Stomach (tissue), 4 donors: Measurements from ENCODE around the gene GNS.

Experiments
- CTCF ChIP-seq, 7 experiments: fragments of 450-650 bp in 4 of 7; fragments of 200-600 bp in 3 of 7; sonication (generic) in 3 of 7; IDR thresholded peaks; one replicate each; pipeline ENCODE4 v1.5.1; 2016 to 2019; ENCODE audit warnings: antibody characterized with exemption in 7 of 7, control low read depth in 2 of 7, mild to moderate bottlenecking in 1 of 7
- EP300 ChIP-seq: sonication (generic); formaldehyde crosslinking; IDR thresholded peaks from one replicate; pipeline ENCODE4 v1.6.1; 2017; ENCODE audit warnings: antibody characterized with exemption
- POLR2A ChIP-seq, 4 donors: fragments of 450-650 bp; IDR thresholded peaks; one replicate each; pipeline ENCODE4 v1.6.1; 2016; ENCODE audit warnings: antibody characterized with exemption in 4 of 4, control low read depth in 2 of 4, mild to moderate bottlenecking in 1 of 4, moderate library complexity in 1 of 4
- POLR2AphosphoS5 ChIP-seq, 3 donors: sonication (generic); formaldehyde crosslinking; IDR thresholded peaks; one replicate each; pipeline ENCODE4 v1.6.1; 2016; ENCODE audit warnings: antibody characterized with exemption in 3 of 3

GRCh38 chr12:64688219-64688618 lies 71.0 kb downstream of the GNS start:
- TF ChIP-seq CTCF (IDR thresholded peaks at IDR 0.05) (no peak), POLR2A (IDR thresholded peaks at IDR 0.05) (no peak), POLR2AphosphoS5 (IDR thresholded peaks at IDR 0.05) (no peak), EP300 (no peak)
